ENCODE data around the gene EYA2. TPM values are rescaled to one million over a fixed set of nuclear protein-coding genes. Genes with fewer than 3 reads are reported as not detected.

EYA2 gene, protein sequence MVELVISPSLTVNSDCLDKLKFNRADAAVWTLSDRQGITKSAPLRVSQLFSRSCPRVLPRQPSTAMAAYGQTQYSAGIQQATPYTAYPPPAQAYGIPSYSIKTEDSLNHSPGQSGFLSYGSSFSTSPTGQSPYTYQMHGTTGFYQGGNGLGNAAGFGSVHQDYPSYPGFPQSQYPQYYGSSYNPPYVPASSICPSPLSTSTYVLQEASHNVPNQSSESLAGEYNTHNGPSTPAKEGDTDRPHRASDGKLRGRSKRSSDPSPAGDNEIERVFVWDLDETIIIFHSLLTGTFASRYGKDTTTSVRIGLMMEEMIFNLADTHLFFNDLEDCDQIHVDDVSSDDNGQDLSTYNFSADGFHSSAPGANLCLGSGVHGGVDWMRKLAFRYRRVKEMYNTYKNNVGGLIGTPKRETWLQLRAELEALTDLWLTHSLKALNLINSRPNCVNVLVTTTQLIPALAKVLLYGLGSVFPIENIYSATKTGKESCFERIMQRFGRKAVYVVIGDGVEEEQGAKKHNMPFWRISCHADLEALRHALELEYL
- 1.5 TPM for polyA plus RNA-seq (2013, experiment 1 of 2)
- polyA plus RNA-seq (2013, experiment 2 of 2): 1.6 TPM

DNA sequence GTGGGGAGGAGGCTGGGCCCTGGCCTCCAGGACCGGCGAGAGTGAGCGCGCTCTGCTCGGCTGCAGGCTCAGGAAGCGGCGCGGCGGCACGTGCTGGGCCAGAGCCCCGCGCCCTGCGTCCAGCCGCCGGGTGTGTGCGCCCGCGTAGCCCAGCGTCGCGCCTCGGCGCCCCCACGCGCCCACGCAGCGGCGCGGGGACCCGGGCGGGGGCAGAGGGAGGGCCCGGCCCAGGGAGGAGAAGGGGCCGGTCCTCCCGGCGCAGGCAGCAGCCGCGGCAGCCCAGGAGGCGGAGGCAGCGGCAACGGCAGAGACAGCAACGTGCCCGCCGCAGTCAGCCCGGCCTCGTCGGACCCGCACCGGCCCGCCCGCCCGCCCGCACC lies at the start of gene EYA2:
EYA2 (plus strand) TSS at position 265 of the 380 bp plus-strand sequence. CDS start 95,168 bp downstream, outside the sequence.
- Histone ChIP-seq H3K4me1 (ENCODE audit: insufficient read depth, low read length) (peaks cover 25% of the 10 kb centered on the region; the same call in 1 of the 2 replicates), H3K4me3 (ENCODE audit: low read length) (peak within 1 kb of the TSS; percentile 57), H3K9me3 (ENCODE audit: insufficient read depth, low read depth, low read length) (no peaks in the 10 kb centered on the region), H3K9ac (ENCODE audit: low read depth, low read length) (peak within 1 kb of the TSS; percentile 53), H3K36me3 (ENCODE audit: insufficient read depth, low read length) (no peaks in the 10 kb centered on the region), H3K27me3 (ENCODE audit: insufficient read depth, low read length) (peaks cover 58% of the 10 kb centered on the region), H3K27ac (ENCODE audit: low read depth, low read length) (no peak within 1 kb of the TSS)
- under 1% methylated on average over 51 of the region's 52 CpGs for WGBS

DNA sequence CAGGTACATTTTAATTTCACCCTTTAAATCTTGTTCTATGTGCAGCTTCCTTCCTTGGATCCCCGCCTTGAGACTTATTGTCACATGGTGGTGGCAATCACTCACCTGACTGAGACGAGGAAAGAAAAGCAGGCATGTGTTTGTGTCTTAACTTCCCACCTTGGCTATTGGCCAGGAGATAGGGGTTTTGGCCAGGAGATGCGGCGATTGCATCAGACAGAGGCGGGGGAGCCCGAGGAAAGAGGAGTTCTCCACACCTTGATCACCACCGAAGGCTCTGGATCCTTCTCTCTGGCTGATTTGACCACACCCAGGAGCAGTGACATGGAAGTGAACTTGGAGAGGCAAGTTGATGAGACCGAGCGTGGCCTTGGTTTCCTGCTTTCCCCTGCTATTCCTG lies 49.7 kb upstream of the EYA2 start:
- Histone ChIP-seq H3K4me3 (ENCODE audit: low read length) (no peak overlapping the region), H3K27me3 (ENCODE audit: insufficient read depth, low read length) (no peaks in the 10 kb centered on the region), H3K9me3 (ENCODE audit: insufficient read depth, low read depth, low read length) (no peaks in the 10 kb centered on the region), H3K36me3 (ENCODE audit: insufficient read depth, low read length) (no peaks in the 10 kb centered on the region), H3K4me1 (ENCODE audit: insufficient read depth, low read length) (no peaks in the 10 kb centered on the region), H3K27ac (ENCODE audit: low read depth, low read length) (no peak overlapping the region), H3K9ac (ENCODE audit: low read depth, low read length) (no peak overlapping the region)
- 92% methylated on average over 9 of the region's 9 CpGs for WGBS

DNA sequence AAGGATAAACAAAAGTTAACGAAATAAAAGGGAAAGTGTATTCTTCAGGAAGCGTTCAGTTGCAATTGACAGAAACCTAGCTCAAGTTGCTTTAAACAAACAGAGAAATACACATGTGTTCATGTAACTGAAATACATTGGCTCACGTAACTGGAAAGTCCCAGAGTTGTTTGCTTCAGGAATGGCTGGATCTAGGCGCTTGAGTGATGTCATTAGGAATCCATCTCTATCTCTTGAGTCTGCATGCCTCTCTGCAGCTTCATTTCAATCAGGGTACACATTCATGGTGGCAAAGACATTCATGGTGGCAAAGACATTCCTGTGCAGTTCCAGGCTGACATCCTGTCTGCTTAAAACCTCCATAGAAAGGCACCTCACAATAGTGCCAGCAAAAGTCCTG lies 45.4 kb upstream of the EYA2 start:
- Histone ChIP-seq H3K4me1 (ENCODE audit: insufficient read depth, low read length) (no peaks in the 10 kb centered on the region; the same call in 1 of the 2 replicates), H3K27ac (ENCODE audit: low read depth, low read length) (no peak overlapping the region), H3K9ac (ENCODE audit: low read depth, low read length) (no peak overlapping the region), H3K27me3 (ENCODE audit: insufficient read depth, low read length) (no peaks in the 10 kb centered on the region), H3K4me3 (ENCODE audit: low read length) (no peak overlapping the region), H3K9me3 (ENCODE audit: insufficient read depth, low read depth, low read length) (no peaks in the 10 kb centered on the region), H3K36me3 (ENCODE audit: insufficient read depth, low read length) (no peaks in the 10 kb centered on the region)
- 91% methylated on average over 4 of the region's 4 CpGs for WGBS

DNA sequence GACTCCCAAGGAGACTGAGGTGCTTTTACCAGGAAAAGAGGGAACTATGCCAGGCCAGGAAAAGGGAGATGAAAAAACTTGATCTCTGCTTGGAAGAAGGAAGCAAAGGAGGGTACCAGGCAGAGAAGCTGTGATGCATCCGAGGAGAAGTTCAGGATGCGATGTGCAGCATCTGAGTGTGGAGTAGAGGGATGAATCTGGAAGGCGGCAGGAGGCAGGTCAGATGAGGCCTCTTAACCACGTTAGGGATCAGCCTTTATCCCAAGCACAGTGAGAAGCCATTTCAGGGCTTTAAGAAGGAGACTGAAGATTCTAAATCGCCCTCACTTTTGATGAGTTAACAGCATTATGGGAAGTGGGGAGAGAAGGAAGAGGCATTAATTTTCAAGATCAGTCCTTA lies 44.9 kb upstream of the EYA2 start:
- 67% methylated on average over 5 of the region's 5 CpGs for WGBS
- no peaks in the 10 kb centered on the region for H3K9me3 ChIP-seq (ENCODE audit: insufficient read depth, low read depth, low read length)
- no peaks in the 10 kb centered on the region for H3K27me3 ChIP-seq (ENCODE audit: insufficient read depth, low read length)
- H3K9ac ChIP-seq (ENCODE audit: low read depth, low read length): no peak overlapping the region
- H3K27ac ChIP-seq (ENCODE audit: low read depth, low read length): no peak overlapping the region
- no peaks in the 10 kb centered on the region for H3K36me3 ChIP-seq (ENCODE audit: insufficient read depth, low read length)
- no peak overlapping the region for H3K4me3 ChIP-seq (ENCODE audit: low read length)
- H3K4me1 ChIP-seq (ENCODE audit: insufficient read depth, low read length): no peaks in the 10 kb centered on the region; the same call in 1 of the 2 replicates

DNA sequence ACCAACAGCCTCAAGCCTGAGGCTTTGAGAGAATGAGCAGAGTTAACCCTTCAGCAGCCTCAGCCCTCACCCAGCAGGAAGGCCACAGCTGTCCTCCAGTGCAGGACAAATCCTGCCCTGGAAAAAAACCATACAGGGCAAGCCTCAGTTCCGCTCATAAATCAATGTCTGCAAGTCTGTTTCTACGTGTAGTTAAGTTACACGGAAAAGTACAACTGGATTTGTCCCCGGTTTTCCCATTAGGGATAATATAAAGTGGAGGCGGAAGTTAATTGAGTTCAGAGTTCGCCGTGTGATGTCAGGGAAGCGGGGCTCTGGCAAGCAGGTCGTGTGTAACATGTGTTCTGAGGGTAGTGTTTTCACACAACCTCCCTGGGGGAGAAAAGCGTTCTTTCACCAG lies 44.2 kb upstream of the EYA2 start:
- WGBS: 85% methylated on average over 10 of the region's 10 CpGs
- Histone ChIP-seq H3K9me3 (ENCODE audit: insufficient read depth, low read depth, low read length) (no peaks in the 10 kb centered on the region), H3K4me3 (ENCODE audit: low read length) (no peak overlapping the region), H3K36me3 (ENCODE audit: insufficient read depth, low read length) (no peaks in the 10 kb centered on the region), H3K27me3 (ENCODE audit: insufficient read depth, low read length) (no peaks in the 10 kb centered on the region), H3K4me1 (ENCODE audit: insufficient read depth, low read length) (no peaks in the 10 kb centered on the region; the same call in 1 of the 2 replicates), H3K27ac (ENCODE audit: low read depth, low read length) (no peak overlapping the region), H3K9ac (ENCODE audit: low read depth, low read length) (no peak overlapping the region)

DNA sequence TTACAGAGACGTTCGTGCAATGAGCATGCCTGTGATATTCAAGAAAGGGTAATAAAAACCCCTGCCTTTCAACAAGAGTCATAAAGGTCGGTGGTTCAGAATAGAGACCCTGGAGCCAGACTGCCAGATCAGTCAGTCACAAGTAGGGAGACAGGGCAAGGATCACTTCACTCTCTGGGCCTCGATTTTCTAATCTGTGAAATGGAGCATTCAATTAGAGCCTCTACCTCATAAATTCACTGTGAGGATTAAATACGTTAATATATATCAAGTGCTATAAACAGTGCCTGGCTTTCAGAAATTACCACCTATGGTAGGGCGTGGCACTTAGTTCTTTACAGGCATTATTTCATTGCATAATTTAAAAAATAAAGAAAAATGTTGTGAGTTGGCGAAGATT lies 43.7 kb upstream of the EYA2 start:
- Histone ChIP-seq H3K27ac (ENCODE audit: low read depth, low read length) (no peak overlapping the region), H3K27me3 (ENCODE audit: insufficient read depth, low read length) (no peaks in the 10 kb centered on the region), H3K4me3 (ENCODE audit: low read length) (no peak overlapping the region), H3K4me1 (ENCODE audit: insufficient read depth, low read length) (no peaks in the 10 kb centered on the region; the same call in 1 of the 2 replicates), H3K36me3 (ENCODE audit: insufficient read depth, low read length) (no peaks in the 10 kb centered on the region), H3K9ac (ENCODE audit: low read depth, low read length) (no peak overlapping the region), H3K9me3 (ENCODE audit: insufficient read depth, low read depth, low read length) (no peaks in the 10 kb centered on the region)
- WGBS: 94% methylated on average over 7 of the region's 7 CpGs

DNA sequence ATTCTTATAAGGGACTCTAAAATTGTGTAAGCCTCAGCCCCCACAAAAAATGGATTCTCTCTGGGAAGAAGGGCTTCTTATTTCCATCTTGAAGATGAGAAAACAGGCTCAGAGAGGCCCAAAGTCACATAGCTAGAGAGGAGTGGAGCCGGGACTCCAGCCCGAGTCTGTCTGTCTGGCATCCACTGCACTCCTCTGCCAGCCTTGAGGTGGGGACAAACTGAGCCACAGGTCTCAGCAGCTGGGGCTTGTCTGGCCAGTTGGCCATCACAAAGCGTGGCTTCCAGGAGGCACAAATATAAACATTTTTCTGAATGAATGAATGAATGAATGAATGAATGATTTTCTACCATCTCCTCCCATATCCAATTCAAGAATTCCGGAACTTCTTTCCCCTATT lies 42.9 kb upstream of the EYA2 start:
- no peak overlapping the region for H3K4me3 ChIP-seq (ENCODE audit: low read length)
- H3K36me3 ChIP-seq (ENCODE audit: insufficient read depth, low read length): no peaks in the 10 kb centered on the region
- H3K27me3 ChIP-seq (ENCODE audit: insufficient read depth, low read length): no peaks in the 10 kb centered on the region
- H3K9ac ChIP-seq (ENCODE audit: low read depth, low read length): no peak overlapping the region
- H3K9me3 ChIP-seq (ENCODE audit: insufficient read depth, low read depth, low read length): no peaks in the 10 kb centered on the region
- 94% methylated on average over 2 of the region's 4 CpGs for WGBS
- H3K4me1 ChIP-seq (ENCODE audit: insufficient read depth, low read length): no peaks in the 10 kb centered on the region; the same call in 1 of the 2 replicates
- no peak overlapping the region for H3K27ac ChIP-seq (ENCODE audit: low read depth, low read length)

DNA sequence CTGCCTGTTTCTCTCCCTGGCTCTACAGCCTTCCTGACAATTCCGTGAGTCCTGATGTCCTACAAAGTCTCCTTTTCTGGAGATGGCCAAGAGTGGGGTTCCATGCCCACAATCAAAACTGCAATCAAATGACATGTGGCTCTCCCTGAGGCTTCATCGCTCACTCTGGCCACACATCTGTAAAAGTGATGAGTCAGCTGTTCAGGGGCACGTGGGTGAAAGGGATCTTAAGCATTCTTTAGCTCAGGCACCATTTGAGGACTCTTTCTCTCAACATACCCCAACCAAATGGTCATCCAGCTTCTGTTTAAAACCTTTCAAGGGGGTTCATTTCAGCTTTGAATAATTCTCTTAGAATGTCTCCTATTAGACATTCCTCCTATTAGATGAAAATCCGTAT lies 42.3 kb upstream of the EYA2 start:
- Histone ChIP-seq H3K9ac (ENCODE audit: low read depth, low read length) (no peak overlapping the region), H3K4me1 (ENCODE audit: insufficient read depth, low read length) (no peaks in the 10 kb centered on the region; the same call in 1 of the 2 replicates), H3K9me3 (ENCODE audit: insufficient read depth, low read depth, low read length) (no peaks in the 10 kb centered on the region), H3K4me3 (ENCODE audit: low read length) (no peak overlapping the region), H3K27ac (ENCODE audit: low read depth, low read length) (no peak overlapping the region), H3K36me3 (ENCODE audit: insufficient read depth, low read length) (no peaks in the 10 kb centered on the region), H3K27me3 (ENCODE audit: insufficient read depth, low read length) (no peaks in the 10 kb centered on the region)
- WGBS: 84% methylated on average over 4 of the region's 4 CpGs

DNA sequence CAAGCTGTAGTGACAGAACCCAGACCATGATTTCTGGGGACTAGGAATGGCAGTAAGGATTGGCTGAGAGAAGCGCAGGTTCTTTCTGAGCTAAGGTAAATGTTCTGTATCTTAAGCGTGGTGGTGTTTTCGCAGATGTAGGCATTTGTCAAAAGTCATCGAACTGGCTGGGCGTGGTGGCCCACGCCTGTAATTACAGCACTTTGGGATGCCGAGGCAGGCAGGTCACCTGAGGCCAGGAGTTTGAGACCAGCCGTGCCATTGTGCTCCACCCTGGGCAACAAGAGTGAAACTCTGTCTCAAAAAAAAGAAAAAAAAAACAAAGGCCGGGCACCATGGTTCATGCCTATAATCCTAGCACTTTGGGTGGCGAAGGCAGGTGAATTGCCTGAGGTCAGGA lies 40.7 kb upstream of the EYA2 start:
- H3K9ac ChIP-seq (ENCODE audit: low read depth, low read length): no peak overlapping the region
- no peaks in the 10 kb centered on the region for H3K9me3 ChIP-seq (ENCODE audit: insufficient read depth, low read depth, low read length)
- H3K4me3 ChIP-seq (ENCODE audit: low read length): no peak overlapping the region
- no peak overlapping the region for H3K27ac ChIP-seq (ENCODE audit: low read depth, low read length)
- WGBS: 94% methylated on average over 10 of the region's 10 CpGs
- H3K4me1 ChIP-seq (ENCODE audit: insufficient read depth, low read length): no peaks in the 10 kb centered on the region; the same call in 1 of the 2 replicates
- no peaks in the 10 kb centered on the region for H3K27me3 ChIP-seq (ENCODE audit: insufficient read depth, low read length)
- no peaks in the 10 kb centered on the region for H3K36me3 ChIP-seq (ENCODE audit: insufficient read depth, low read length)

DNA sequence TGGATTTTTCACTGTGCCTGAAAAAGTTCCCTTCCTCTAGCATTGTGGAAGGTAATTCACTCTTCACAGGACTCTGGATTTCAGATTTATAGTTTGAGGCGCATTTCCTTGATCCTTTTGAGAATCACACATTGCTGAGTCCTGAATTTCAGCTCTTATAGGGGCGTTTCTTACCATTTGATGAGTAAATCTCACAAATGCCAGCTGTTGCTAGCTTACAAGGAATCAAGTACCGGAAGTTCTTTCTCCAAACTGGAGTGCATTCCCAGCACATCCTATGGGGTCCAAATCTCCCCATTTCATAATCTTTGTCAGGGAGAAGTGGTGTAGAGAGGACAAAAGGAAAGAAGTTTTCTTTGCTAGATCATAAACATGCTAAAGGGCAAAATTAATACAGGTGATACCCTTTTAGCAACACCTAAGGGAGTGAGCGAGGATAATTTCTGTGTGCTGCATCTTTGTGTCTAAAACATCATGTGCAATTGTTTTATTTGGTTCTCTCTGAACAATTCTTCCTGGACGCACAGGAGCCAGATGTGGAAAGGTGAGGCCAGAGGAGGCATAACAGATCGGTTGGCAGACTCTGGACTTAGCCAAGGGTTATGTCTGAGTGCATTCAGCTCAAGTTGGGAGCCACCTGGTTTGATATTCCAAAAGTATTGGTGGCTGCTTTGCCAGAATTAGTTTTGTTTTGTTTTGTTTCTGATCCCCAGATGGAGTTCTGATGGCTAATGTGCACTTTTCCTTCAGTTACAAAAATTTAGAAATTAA lies 37.4 kb upstream of the EYA2 start:
- 81% methylated on average over 6 of the region's 6 CpGs for WGBS
- no peaks in the 10 kb centered on the region for H3K36me3 ChIP-seq (ENCODE audit: insufficient read depth, low read length)

DNA sequence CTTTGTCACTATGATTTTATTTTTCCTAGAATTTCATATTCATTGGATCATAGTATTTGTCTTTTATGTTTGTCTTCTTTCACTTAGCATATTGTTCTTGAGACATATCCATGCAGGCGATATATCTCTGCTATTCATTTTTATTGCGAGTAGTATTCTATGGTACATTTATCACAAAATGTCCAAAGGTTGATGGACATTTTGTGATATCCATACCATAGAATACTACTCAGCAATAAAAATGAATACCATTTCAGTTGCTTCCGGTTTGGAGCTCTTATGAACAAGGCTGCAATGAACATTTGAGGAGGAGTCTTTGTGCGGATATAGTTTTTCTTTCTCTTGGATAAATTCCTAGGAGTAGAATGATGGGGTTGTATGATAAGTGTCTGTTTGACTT lies 28.8 kb upstream of the EYA2 start:
- 93% methylated on average over 4 of the region's 4 CpGs for WGBS
- H3K9ac ChIP-seq (ENCODE audit: low read depth, low read length): no peak overlapping the region
- H3K9me3 ChIP-seq (ENCODE audit: insufficient read depth, low read depth, low read length): peaks cover 12% of the 10 kb centered on the region
- H3K36me3 ChIP-seq (ENCODE audit: insufficient read depth, low read length): no peaks in the 10 kb centered on the region
- no peak overlapping the region for H3K27ac ChIP-seq (ENCODE audit: low read depth, low read length)
- H3K4me1 ChIP-seq (ENCODE audit: insufficient read depth, low read length): no peaks in the 10 kb centered on the region
- H3K27me3 ChIP-seq (ENCODE audit: insufficient read depth, low read length): no peaks in the 10 kb centered on the region
- no peak overlapping the region for H3K4me3 ChIP-seq (ENCODE audit: low read length)

More for the DNA sequence above, 37.4 kb upstream of the EYA2 start:
- no peaks in the 10 kb centered on the region for H3K9me3 ChIP-seq (ENCODE audit: insufficient read depth, low read depth, low read length)
- no peak overlapping the region for H3K4me3 ChIP-seq (ENCODE audit: low read length)
- no peak overlapping the region for H3K27ac ChIP-seq (ENCODE audit: low read depth, low read length)
- H3K27me3 ChIP-seq (ENCODE audit: insufficient read depth, low read length): no peaks in the 10 kb centered on the region
- no peak overlapping the region for H3K9ac ChIP-seq (ENCODE audit: low read depth, low read length)
- no peaks in the 10 kb centered on the region for H3K4me1 ChIP-seq (ENCODE audit: insufficient read depth, low read length)

Measured in HUES64 (cell line).